SK-N-SH treated with all-trans-retinoic acid at 6 μM for 48 hours (cell line): Measurements from ENCODE around the gene FHIT.

Experiments
- ATAC-seq: fragments of 200-7000 bp; cut with Tn5 transposase; 3 replicates; pipeline ENCODE4 v1.9.1; 2020; ENCODE audit warnings: mild to moderate bottlenecking, moderate library complexity
- ARNTL ChIP-seq: fragments of 450-650 bp; formaldehyde crosslinking; IDR thresholded peaks from 2 replicates; pipeline ENCODE4 v1.5.0; 2020; ENCODE audit warnings: low read depth, mild to moderate bottlenecking, moderate library complexity, borderline replicate concordance
- BACH2 ChIP-seq: fragments of 250-450 bp; sonication (Bioruptor Pico); IDR thresholded peaks from 2 replicates; pipeline ENCODE4 v1.9.0; 2021; ENCODE audit warnings: mild to moderate bottlenecking, borderline replicate concordance
- CSDC2 ChIP-seq: fragments of 250-450 bp; sonication (Bioruptor Pico); IDR thresholded peaks from 2 replicates; pipeline ENCODE4 v1.5.0; 2020; ENCODE audit warnings: mild to moderate bottlenecking, moderate library complexity
- ESRRG ChIP-seq: fragments of 250-450 bp; sonication (Bioruptor Pico); IDR thresholded peaks from 2 replicates; pipeline ENCODE4 v1.6.1; 2021; ENCODE audit warnings: mild to moderate bottlenecking
- GLIS3 ChIP-seq: fragments of 250-450 bp; sonication (Bioruptor Pico); IDR thresholded peaks from 2 replicates; pipeline ENCODE4 v1.5.0; 2020; ENCODE audit warnings: mild to moderate bottlenecking, moderate library complexity
- ISL1 ChIP-seq: fragments of 250-450 bp; sonication (Bioruptor Pico); IDR thresholded peaks from 2 replicates; pipeline ENCODE4 v2.1.2; 2022; ENCODE audit warnings: mild to moderate bottlenecking, moderate library complexity
- OSR1 ChIP-seq: fragments of 250-450 bp; sonication (Bioruptor Pico); IDR thresholded peaks from 2 replicates; pipeline ENCODE4 v1.8.0; 2022; ENCODE audit warnings: moderate library complexity, mild to moderate bottlenecking, inconsistent platforms
- PPARA ChIP-seq: fragments of 250-450 bp; sonication (Bioruptor Pico); IDR thresholded peaks from 2 replicates; pipeline ENCODE4 v1.5.0; 2020; ENCODE audit warnings: mild to moderate bottlenecking, borderline replicate concordance
- SNAI2 ChIP-seq: fragments of 250-450 bp; sonication (Bioruptor Pico); IDR thresholded peaks from 2 replicates; pipeline ENCODE4 v1.5.0; 2020; ENCODE audit warnings: mild to moderate bottlenecking, moderate library complexity
- TOX ChIP-seq: fragments of 250-450 bp; sonication (Bioruptor Pico); IDR thresholded peaks from 2 replicates; pipeline ENCODE4 v1.8.0; 2021; ENCODE audit warnings: mild to moderate bottlenecking, moderate library complexity, borderline replicate concordance
- ZC3H10 ChIP-seq: fragments of 250-450 bp; sonication (Bioruptor Pico); IDR thresholded peaks from 2 replicates; pipeline ENCODE4 v1.5.1; 2021; ENCODE audit warnings: mild to moderate bottlenecking, moderate library complexity
- ZFP3 ChIP-seq: fragments of 250-450 bp; sonication (Bioruptor Pico); IDR thresholded peaks from 2 replicates; pipeline ENCODE4 v1.5.0; 2020; ENCODE audit warnings: mild to moderate bottlenecking, moderate library complexity
- ZFP30 ChIP-seq: fragments of 450-650 bp; formaldehyde crosslinking; IDR thresholded peaks from 2 replicates; pipeline ENCODE4 v1.5.0; 2022; ENCODE audit warnings: mild to moderate bottlenecking, moderate library complexity
- ZNF565 ChIP-seq: fragments of 450-650 bp; formaldehyde crosslinking; conservative IDR thresholded peaks from 2 replicates; pipeline ENCODE4 v1.5.0; 2020; ENCODE audit warnings: low read depth, mild to moderate bottlenecking, moderate library complexity
- ZNF8 ChIP-seq: fragments of 450-650 bp; formaldehyde crosslinking; IDR thresholded peaks from 2 replicates; pipeline ENCODE4 v1.5.0; 2020; ENCODE audit warnings: mild to moderate bottlenecking, moderate library complexity
- TF ChIP-seq, protein P1 (sequence below): fragments of 250-450 bp; sonication (Bioruptor Pico); IDR thresholded peaks from 2 replicates; pipeline ENCODE4 v1.8.0; 2020; ENCODE audit warnings: mild to moderate bottlenecking, moderate library complexity, borderline replicate concordance
- TF ChIP-seq, protein P2 (sequence below): fragments of 250-450 bp; sonication (Bioruptor Pico); IDR thresholded peaks from 2 replicates; pipeline ENCODE4 v1.5.1; 2021; ENCODE audit warnings: mild to moderate bottlenecking, moderate library complexity
- TF ChIP-seq, protein P3 (sequence below): fragments of 250-450 bp; sonication (Bioruptor Pico); IDR thresholded peaks from 2 replicates; pipeline ENCODE4 v1.8.0; 2021; ENCODE audit warnings: low read depth, mild to moderate bottlenecking, moderate library complexity, borderline replicate concordance
- TF ChIP-seq, protein P4 (sequence below): fragments of 250-450 bp; sonication (Bioruptor Pico); IDR thresholded peaks from 2 replicates; pipeline ENCODE4 v1.5.1; 2020; ENCODE audit warnings: low read depth, mild to moderate bottlenecking, moderate library complexity
- TF ChIP-seq, protein P5 (sequence below): fragments of 250-450 bp; sonication (Bioruptor Pico); IDR thresholded peaks from 2 replicates; pipeline ENCODE4 v1.5.0; 2020; ENCODE audit warnings: mild to moderate bottlenecking, moderate library complexity

The FHIT gene

DNA sequence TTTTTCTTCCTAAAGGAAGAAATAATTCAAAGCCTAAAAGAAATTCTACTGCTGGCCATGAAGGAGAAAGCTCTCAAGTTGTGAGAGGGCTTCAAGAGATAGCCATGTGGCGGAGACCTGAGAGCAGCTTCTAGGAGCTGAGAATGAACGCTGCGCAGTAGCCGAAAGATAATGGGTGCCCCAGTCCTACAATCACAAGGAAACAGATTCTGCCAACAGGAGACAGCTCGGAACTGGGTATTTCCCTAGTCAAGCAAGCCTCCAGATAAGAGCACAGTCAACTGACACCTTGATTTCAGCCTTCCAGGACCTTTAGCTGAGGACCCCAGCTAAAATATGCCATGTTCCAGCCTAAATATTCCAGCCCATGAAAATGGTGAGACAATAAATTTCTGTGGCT lies 824.1 kb downstream of the FHIT start:
- TF ChIP-seq PPARA (CRISPR knock-in tag) (no peak), OSR1 (CRISPR knock-in tag) (no peak), SNAI2 (CRISPR knock-in tag) (no peak), ZNF8 (CRISPR knock-in tag) (no peak), CSDC2 (CRISPR knock-in tag) (no peak)
- TF ChIP-seq, protein P1, sequence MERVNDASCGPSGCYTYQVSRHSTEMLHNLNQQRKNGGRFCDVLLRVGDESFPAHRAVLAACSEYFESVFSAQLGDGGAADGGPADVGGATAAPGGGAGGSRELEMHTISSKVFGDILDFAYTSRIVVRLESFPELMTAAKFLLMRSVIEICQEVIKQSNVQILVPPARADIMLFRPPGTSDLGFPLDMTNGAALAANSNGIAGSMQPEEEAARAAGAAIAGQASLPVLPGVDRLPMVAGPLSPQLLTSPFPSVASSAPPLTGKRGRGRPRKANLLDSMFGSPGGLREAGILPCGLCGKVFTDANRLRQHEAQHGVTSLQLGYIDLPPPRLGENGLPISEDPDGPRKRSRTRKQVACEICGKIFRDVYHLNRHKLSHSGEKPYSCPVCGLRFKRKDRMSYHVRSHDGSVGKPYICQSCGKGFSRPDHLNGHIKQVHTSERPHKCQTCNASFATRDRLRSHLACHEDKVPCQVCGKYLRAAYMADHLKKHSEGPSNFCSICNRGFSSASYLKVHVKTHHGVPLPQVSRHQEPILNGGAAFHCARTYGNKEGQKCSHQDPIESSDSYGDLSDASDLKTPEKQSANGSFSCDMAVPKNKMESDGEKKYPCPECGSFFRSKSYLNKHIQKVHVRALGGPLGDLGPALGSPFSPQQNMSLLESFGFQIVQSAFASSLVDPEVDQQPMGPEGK (CRISPR knock-in tag) = no peak
- TF ChIP-seq, protein P2, sequence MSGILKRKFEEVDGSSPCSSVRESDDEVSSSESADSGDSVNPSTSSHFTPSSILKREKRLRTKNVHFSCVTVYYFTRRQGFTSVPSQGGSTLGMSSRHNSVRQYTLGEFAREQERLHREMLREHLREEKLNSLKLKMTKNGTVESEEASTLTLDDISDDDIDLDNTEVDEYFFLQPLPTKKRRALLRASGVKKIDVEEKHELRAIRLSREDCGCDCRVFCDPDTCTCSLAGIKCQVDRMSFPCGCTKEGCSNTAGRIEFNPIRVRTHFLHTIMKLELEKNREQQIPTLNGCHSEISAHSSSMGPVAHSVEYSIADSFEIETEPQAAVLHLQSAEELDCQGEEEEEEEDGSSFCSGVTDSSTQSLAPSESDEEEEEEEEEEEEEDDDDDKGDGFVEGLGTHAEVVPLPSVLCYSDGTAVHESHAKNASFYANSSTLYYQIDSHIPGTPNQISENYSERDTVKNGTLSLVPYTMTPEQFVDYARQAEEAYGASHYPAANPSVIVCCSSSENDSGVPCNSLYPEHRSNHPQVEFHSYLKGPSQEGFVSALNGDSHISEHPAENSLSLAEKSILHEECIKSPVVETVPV = no peak
- ATAC-seq = no peak

DNA sequence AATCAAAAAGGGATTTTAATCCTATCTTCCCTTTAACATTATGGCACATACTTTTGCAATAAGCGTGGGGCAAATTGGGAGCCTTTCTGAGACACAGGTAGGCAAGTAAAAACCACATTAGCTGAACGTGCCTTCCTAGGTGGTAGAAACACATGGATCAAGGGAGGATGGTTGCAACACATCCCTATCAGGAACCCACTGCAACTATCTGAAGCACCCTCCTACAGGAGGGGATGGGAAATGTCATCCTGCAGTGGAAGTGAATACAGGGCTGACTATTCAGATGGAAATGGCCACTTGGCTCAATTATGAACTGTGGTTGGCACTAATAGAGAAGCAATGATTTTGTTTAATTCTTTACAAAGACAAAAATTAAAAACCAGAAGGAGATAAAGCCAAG lies 826.3 kb downstream of the FHIT start:
- TF ChIP-seq ZFP3 (CRISPR knock-in tag) = no peak
- TF ChIP-seq, protein P3, sequence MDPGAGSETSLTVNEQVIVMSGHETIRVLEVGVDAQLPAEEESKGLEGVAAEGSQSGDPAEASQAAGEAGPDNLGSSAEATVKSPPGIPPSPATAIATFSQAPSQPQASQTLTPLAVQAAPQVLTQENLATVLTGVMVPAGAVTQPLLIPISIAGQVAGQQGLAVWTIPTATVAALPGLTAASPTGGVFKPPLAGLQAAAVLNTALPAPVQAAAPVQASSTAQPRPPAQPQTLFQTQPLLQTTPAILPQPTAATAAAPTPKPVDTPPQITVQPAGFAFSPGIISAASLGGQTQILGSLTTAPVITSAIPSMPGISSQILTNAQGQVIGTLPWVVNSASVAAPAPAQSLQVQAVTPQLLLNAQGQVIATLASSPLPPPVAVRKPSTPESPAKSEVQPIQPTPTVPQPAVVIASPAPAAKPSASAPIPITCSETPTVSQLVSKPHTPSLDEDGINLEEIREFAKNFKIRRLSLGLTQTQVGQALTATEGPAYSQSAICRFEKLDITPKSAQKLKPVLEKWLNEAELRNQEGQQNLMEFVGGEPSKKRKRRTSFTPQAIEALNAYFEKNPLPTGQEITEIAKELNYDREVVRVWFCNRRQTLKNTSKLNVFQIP (CRISPR knock-in tag) = no peak
- no peak for TF ChIP-seq BACH2 (CRISPR knock-in tag)
- TF ChIP-seq, protein P4, sequence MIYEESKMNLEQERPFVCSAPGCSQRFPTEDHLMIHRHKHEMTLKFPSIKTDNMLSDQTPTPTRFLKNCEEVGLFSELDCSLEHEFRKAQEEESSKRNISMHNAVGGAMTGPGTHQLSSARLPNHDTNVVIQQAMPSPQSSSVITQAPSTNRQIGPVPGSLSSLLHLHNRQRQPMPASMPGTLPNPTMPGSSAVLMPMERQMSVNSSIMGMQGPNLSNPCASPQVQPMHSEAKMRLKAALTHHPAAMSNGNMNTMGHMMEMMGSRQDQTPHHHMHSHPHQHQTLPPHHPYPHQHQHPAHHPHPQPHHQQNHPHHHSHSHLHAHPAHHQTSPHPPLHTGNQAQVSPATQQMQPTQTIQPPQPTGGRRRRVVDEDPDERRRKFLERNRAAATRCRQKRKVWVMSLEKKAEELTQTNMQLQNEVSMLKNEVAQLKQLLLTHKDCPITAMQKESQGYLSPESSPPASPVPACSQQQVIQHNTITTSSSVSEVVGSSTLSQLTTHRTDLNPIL (CRISPR knock-in tag) = no peak
- no peak for ATAC-seq

DNA sequence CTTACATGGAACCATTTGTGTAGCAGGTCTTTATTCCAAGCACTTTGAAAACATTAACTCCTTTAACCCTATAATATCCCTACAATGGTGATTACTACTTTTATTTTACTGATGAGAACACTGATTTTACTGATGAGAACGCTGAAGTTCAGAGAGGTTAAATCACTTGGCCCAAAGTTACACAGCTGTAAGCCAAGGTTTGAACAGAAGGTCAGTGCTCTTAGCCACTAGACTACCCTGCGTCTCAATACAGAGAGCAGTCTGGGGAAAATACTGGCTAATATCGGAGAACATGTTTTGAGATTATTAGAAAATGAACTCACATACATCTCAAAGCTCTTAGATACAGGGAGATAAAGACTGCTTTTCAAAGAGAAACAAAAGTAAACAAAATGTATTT lies 827.2 kb downstream of the FHIT start:
- no peak for ATAC-seq
- TF ChIP-seq GLIS3 (CRISPR knock-in tag) (no peak), OSR1 (CRISPR knock-in tag) (no peak), ZNF8 (CRISPR knock-in tag) (no peak), ZFP30 (no peak), ISL1 (CRISPR knock-in tag) (no peak), ESRRG (CRISPR knock-in tag) (no peak), ARNTL (CRISPR knock-in tag) (no peak), CSDC2 (CRISPR knock-in tag) (no peak), ZNF565 (CRISPR knock-in tag) (no peak), TOX (no peak), ZC3H10 (CRISPR knock-in tag) (no peak), PPARA (CRISPR knock-in tag) (no peak), BACH2 (CRISPR knock-in tag) (no peak)
- TF ChIP-seq, protein P2 = no peak
- TF ChIP-seq, protein P5, sequence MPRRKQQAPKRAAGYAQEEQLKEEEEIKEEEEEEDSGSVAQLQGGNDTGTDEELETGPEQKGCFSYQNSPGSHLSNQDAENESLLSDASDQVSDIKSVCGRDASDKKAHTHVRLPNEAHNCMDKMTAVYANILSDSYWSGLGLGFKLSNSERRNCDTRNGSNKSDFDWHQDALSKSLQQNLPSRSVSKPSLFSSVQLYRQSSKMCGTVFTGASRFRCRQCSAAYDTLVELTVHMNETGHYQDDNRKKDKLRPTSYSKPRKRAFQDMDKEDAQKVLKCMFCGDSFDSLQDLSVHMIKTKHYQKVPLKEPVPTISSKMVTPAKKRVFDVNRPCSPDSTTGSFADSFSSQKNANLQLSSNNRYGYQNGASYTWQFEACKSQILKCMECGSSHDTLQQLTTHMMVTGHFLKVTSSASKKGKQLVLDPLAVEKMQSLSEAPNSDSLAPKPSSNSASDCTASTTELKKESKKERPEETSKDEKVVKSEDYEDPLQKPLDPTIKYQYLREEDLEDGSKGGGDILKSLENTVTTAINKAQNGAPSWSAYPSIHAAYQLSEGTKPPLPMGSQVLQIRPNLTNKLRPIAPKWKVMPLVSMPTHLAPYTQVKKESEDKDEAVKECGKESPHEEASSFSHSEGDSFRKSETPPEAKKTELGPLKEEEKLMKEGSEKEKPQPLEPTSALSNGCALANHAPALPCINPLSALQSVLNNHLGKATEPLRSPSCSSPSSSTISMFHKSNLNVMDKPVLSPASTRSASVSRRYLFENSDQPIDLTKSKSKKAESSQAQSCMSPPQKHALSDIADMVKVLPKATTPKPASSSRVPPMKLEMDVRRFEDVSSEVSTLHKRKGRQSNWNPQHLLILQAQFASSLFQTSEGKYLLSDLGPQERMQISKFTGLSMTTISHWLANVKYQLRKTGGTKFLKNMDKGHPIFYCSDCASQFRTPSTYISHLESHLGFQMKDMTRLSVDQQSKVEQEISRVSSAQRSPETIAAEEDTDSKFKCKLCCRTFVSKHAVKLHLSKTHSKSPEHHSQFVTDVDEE = no peak
- TF ChIP-seq, all 23 proteins: peak for 0
